HepG2 (cell line): ENCODE measurements around the gene GABRG3. TPM values are rescaled to one million over a fixed set of nuclear protein-coding genes. Genes with fewer than 3 reads are reported as not detected.

ENCODE experiments used
- ATAC-seq: fragments of 200-7000 bp; cut with Tn5 transposase; 3 replicates; pipeline ENCODE4 v1.9.1; 2020; ENCODE audit warnings: mild to moderate bottlenecking, moderate library complexity
- BruUV-seq: library from RNA; stranded (reverse); fragments of 400-500 nt; replicated peaks from 2 replicates; lab custom pipeline; 2021; lab: Mats Ljungman, UMichigan
- CTCF ChIA-PET: fragments of 300-600 bp; formaldehyde crosslinking; extraction: SDS; loops from one replicate; lab custom pipeline; 2021; ENCODE audit warnings: low total read pairs, inconsistent platforms, low intra/inter-chr PET ratio; lab: Yijun Ruan, JAX
- POLR2A ChIA-PET: fragments of 350-600 bp; sonication (Branson Sonifier 250); formaldehyde crosslinking; loops from one replicate; lab custom pipeline; 2020; ENCODE audit warnings: antibody characterized with exemption, inconsistent platforms; lab: Yijun Ruan, JAX
- DNase-seq: peaks from one replicate; pipeline ENCODE4 v3.0.0-alpha.2; 2015; ENCODE audit warnings: low spot score
- FAIRE-seq: peaks from 3 replicates; lab custom pipeline; 2011; peaks lifted over from hg19 to GRCh38; lab: Jason Lieb, UNC
- H2AFZ ChIP-seq: one replicate; pipeline ENCODE4 v1.6.1; 2011; ENCODE audit warnings: low read length, inconsistent platforms
- H3K27ac ChIP-seq: fragments of 300-600 bp; 3 replicates; pipeline ENCODE4 v1.8.0; 2011; ENCODE audit warnings: mixed run types, mild to moderate bottlenecking, mixed read lengths, low read length, inconsistent platforms; ENCODE audit not compliant: insufficient read depth; ENCODE audit errors: extremely low read length
- H3K27me3 ChIP-seq, 2 experiments: fragments of 200-600 bp in 1 of 2; 2 replicates in 1 of 2; 3 replicates in 1 of 2; pipeline versions ENCODE4 v1.6.0 to v1.8.0; 2011; ENCODE audit warnings: low read length in 2 of 2, mild to moderate bottlenecking in 2 of 2, moderate library complexity in 2 of 2, inconsistent platforms in 1 of 2; ENCODE audit not compliant: insufficient read depth in 2 of 2, control insufficient read depth in 1 of 2
- H3K36me3 ChIP-seq, 2 experiments: fragments of 200-600 bp in 1 of 2; replicated peaks in 1 of 2; 2 replicates in 1 of 2; 3 replicates in 1 of 2; pipeline versions ENCODE4 v1.5.1 to v1.8.0; 2011; ENCODE audit warnings: low read length in 2 of 2, inconsistent platforms in 1 of 2; ENCODE audit not compliant: insufficient read depth in 2 of 2, control insufficient read depth in 1 of 2
- H3K4me1 ChIP-seq: 2 replicates; pipeline ENCODE4 v1.5.1; 2012; ENCODE audit warnings: low read length, inconsistent platforms; ENCODE audit not compliant: insufficient read depth
- H3K4me2 ChIP-seq: 2 replicates; pipeline ENCODE4 v1.6.0; 2011; ENCODE audit warnings: low read depth, low read length, inconsistent platforms
- H3K4me3 ChIP-seq, 3 experiments: fragments of 200-600 bp in 1 of 3; sonication (generic), shearing (Covaris generic) in 1 of 3; replicated peaks in 1 of 3; 2 replicates each; pipeline ENCODE4 v1.5.1; 2011 to 2016; ENCODE audit warnings: low read length in 3 of 3, inconsistent platforms in 2 of 3, low read depth in 2 of 3, mild to moderate bottlenecking in 2 of 3, control low read depth in 1 of 3, mixed read lengths in 1 of 3; ENCODE audit not compliant: insufficient read depth in 1 of 3
- H3K79me2 ChIP-seq: one replicate; pipeline ENCODE4 v1.6.1; 2011; ENCODE audit warnings: low read length, inconsistent platforms; ENCODE audit not compliant: insufficient read depth
- H3K9ac ChIP-seq: 2 replicates; pipeline ENCODE4 v1.6.0; 2011; ENCODE audit warnings: mild to moderate bottlenecking, low read depth, low read length, inconsistent platforms; ENCODE audit not compliant: insufficient read depth
- H3K9me3 ChIP-seq: 2 replicates; pipeline ENCODE4 v1.5.1; 2012; ENCODE audit warnings: mild to moderate bottlenecking, low read length
- H4K20me1 ChIP-seq: 2 replicates; pipeline ENCODE4 v1.6.0; 2011; ENCODE audit warnings: inconsistent platforms, mild to moderate bottlenecking, low read length, moderate library complexity; ENCODE audit not compliant: insufficient read depth
- AGO1 ChIP-seq: fragments of 200-400 bp; formaldehyde crosslinking; IDR thresholded peaks from 2 replicates; pipeline ENCODE4 v1.6.1; 2017; ENCODE audit warnings: mild to moderate bottlenecking, low read depth, low read length, moderate library complexity; ENCODE audit not compliant: poor library complexity, severe bottlenecking
- DR1 ChIP-seq: sonication (generic); formaldehyde crosslinking; IDR thresholded peaks from 2 replicates; pipeline ENCODE4 v1.8.0; 2021; ENCODE audit warnings: mild to moderate bottlenecking, missing genetic modification reagents, inconsistent platforms
- KAT8 ChIP-seq: IDR thresholded peaks from 2 replicates; pipeline ENCODE4 v1.6.1; 2016; ENCODE audit warnings: missing genetic modification reagents, missing compliant biosample characterization
- MTERF4 ChIP-seq: sonication (generic); formaldehyde crosslinking; IDR thresholded peaks from 2 replicates; pipeline ENCODE4 v1.8.0; 2023; ENCODE audit warnings: mild to moderate bottlenecking, missing genetic modification reagents
- RXRB ChIP-seq: IDR thresholded peaks from 2 replicates; pipeline ENCODE4 v1.6.1; 2016; ENCODE audit warnings: borderline replicate concordance, missing genetic modification reagents, missing compliant biosample characterization
- ZBTB7A ChIP-seq: sonication (generic); formaldehyde crosslinking; IDR thresholded peaks from 2 replicates; pipeline ENCODE4 v1.8.0; 2022; ENCODE audit warnings: mild to moderate bottlenecking, missing genetic modification reagents
- ZFP36 ChIP-seq: fragments of 150-350 bp; IDR thresholded peaks from 2 replicates; pipeline ENCODE4 v1.6.1; 2018; ENCODE audit warnings: borderline replicate concordance, low read length, low read depth; ENCODE audit not compliant: partially characterized antibody
- ZKSCAN1 ChIP-seq: fragments of 150-350 bp; IDR thresholded peaks from 2 replicates; pipeline ENCODE4 v1.6.1; 2014; ENCODE audit warnings: low read length
- ZNF20 ChIP-seq: sonication (generic); formaldehyde crosslinking; IDR thresholded peaks from 2 replicates; pipeline ENCODE4 v1.4.0; 2020; ENCODE audit warnings: mild to moderate bottlenecking, moderate library complexity, missing genetic modification reagents
- ZNF446 ChIP-seq: sonication (generic); formaldehyde crosslinking; IDR thresholded peaks from 2 replicates; pipeline ENCODE4 v1.5.0; 2020; ENCODE audit warnings: mild to moderate bottlenecking, missing genetic modification reagents
- ZNF550 ChIP-seq: sonication (generic); formaldehyde crosslinking; IDR thresholded peaks from 2 replicates; pipeline ENCODE4 v1.4.0; 2020; ENCODE audit warnings: mild to moderate bottlenecking, missing genetic modification reagents, borderline replicate concordance
- ZNF839 ChIP-seq: sonication (generic); formaldehyde crosslinking; IDR thresholded peaks from 2 replicates; pipeline ENCODE4 v1.4.0; 2020; ENCODE audit warnings: missing genetic modification reagents, mild to moderate bottlenecking, borderline replicate concordance
- WGBS: methylation state at CpG from one replicate; pipeline ENCODE4 v1.1.6; 2017; ENCODE audit warnings: low lambda C conversion rate; 5-methylcytosine and 5-hydroxymethylcytosine counted together
- in situ Hi-C: cut with HindIII; loops from 2 replicates; pipeline ENCODE4 v1.10.0; 2017; ENCODE audit warnings: low pct_unique_long_range_greater_than_20kb; ENCODE audit not compliant: extremely low pct_ligation_motif_present
- intact Hi-C: fragments of 100-400 bp; cut with micrococcal nuclease; formaldehyde crosslinking; loops from one replicate; pipeline ENCODE4 v1.10.0; 2022; ENCODE audit not compliant: unreplicated experiment
- polyA plus RNA-seq, 8 experiments: library from polyadenylated mRNA; depleted of rRNA in 3 of 8; stranded (reverse) in 7 of 8; unstranded in 1 of 8; fragments of >200 nt; fragmentation: Illumina TruSeq in 4 of 8; extraction: Trizol in 4 of 8; gene quantifications; 2 replicates each; pipeline versions ENCODE4 v1.2.1 to v1.2.3, GENCODE V29; 2011 to 2016; ENCODE audit warnings: low read depth in 4 of 8, missing spikeins in 1 of 8, mixed read lengths in 1 of 8; ENCODE audit not compliant: insufficient read depth in 1 of 8
- total RNA-seq, 5 experiments: library from RNA; depleted of rRNA; stranded (reverse); fragments of >200 nt; fragmentation: Illumina TruSeq; extraction: Trizol; gene quantifications; 2 replicates each; pipeline ENCODE4 v1.2.3, GENCODE V29; 2016; ENCODE audit warnings: low read depth in 1 of 5
- TF ChIP-seq, protein P1 (sequence below): sonication (generic); formaldehyde crosslinking; conservative IDR thresholded peaks from 2 replicates; pipeline ENCODE4 v1.8.0; 2022; ENCODE audit warnings: low read depth, missing genetic modification reagents
- TF ChIP-seq, protein P2 (sequence below): sonication (generic); formaldehyde crosslinking; IDR thresholded peaks from 2 replicates; pipeline ENCODE4 v1.5.1; 2020; ENCODE audit warnings: mild to moderate bottlenecking, missing genetic modification reagents, borderline replicate concordance

Gene GABRG3
- total and polyA plus RNA-seq, 2 of the 13 experiments (the other 11 are each of a cell fraction or from before 2014, with no cell fraction given) = not detected

DNA sequence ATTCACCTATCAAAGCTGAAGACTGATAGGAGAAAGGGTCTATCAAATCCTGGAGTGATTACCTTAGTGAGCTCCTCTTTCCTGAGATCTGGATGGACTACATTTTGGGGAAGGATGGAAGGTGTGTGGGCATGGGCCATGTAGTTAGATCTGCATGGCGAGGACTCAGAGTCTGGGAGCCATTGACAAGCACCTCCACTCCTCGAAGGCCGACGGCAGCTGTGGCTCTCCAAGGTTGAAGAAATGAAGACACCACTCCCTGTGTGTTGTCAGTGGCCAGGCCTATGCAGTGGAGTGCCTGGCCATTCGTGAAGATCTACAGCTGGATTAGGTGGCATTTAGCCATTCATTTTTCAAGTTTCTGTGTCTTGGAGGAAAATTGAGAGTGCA lies 509.2 kb downstream of the GABRG3 start:
- Histone ChIP-seq H3K27ac (no peak overlapping the region), H3K9ac (no peak overlapping the region), H3K4me2 (no peak overlapping the region), H3K79me2 (no peaks in the 10 kb centered on the region), H3K27me3 (no peaks in the 10 kb centered on the region), H3K4me3 (no peak overlapping the region), H3K36me3 (no peaks in the 10 kb centered on the region), H3K4me1 (no peaks in the 10 kb centered on the region), H2AFZ (no peak overlapping the region), H3K9me3 (peaks cover 83% of the 10 kb centered on the region), H4K20me1 (no peaks in the 10 kb centered on the region)
- intact Hi-C loops = no loop called here
- no TSS peak for BruUV-seq
- POLR2A ChIA-PET = no interaction called here
- in situ Hi-C loops = no loop called here
- 36% methylated on average over 5 of the region's 5 CpGs for WGBS
- FAIRE-seq (no peak), ATAC-seq (no peak), DNase-seq (no peak)
- CTCF ChIA-PET = no interaction called here
- TF ChIP-seq ZNF550 (CRISPR knock-in tag) = no peak
- TF ChIP-seq, protein P1, sequence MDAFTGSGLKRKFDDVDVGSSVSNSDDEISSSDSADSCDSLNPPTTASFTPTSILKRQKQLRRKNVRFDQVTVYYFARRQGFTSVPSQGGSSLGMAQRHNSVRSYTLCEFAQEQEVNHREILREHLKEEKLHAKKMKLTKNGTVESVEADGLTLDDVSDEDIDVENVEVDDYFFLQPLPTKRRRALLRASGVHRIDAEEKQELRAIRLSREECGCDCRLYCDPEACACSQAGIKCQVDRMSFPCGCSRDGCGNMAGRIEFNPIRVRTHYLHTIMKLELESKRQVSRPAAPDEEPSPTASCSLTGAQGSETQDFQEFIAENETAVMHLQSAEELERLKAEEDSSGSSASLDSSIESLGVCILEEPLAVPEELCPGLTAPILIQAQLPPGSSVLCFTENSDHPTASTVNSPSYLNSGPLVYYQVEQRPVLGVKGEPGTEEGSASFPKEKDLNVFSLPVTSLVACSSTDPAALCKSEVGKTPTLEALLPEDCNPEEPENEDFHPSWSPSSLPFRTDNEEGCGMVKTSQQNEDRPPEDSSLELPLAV (CRISPR knock-in tag) = no peak
- no peak for TF ChIP-seq ZNF20
- TF ChIP-seq ZKSCAN1 = no peak
- no peak for TF ChIP-seq DR1 (CRISPR knock-in tag)
- TF ChIP-seq ZNF839 = no peak
- no peak for TF ChIP-seq KAT8
- TF ChIP-seq, protein P2, sequence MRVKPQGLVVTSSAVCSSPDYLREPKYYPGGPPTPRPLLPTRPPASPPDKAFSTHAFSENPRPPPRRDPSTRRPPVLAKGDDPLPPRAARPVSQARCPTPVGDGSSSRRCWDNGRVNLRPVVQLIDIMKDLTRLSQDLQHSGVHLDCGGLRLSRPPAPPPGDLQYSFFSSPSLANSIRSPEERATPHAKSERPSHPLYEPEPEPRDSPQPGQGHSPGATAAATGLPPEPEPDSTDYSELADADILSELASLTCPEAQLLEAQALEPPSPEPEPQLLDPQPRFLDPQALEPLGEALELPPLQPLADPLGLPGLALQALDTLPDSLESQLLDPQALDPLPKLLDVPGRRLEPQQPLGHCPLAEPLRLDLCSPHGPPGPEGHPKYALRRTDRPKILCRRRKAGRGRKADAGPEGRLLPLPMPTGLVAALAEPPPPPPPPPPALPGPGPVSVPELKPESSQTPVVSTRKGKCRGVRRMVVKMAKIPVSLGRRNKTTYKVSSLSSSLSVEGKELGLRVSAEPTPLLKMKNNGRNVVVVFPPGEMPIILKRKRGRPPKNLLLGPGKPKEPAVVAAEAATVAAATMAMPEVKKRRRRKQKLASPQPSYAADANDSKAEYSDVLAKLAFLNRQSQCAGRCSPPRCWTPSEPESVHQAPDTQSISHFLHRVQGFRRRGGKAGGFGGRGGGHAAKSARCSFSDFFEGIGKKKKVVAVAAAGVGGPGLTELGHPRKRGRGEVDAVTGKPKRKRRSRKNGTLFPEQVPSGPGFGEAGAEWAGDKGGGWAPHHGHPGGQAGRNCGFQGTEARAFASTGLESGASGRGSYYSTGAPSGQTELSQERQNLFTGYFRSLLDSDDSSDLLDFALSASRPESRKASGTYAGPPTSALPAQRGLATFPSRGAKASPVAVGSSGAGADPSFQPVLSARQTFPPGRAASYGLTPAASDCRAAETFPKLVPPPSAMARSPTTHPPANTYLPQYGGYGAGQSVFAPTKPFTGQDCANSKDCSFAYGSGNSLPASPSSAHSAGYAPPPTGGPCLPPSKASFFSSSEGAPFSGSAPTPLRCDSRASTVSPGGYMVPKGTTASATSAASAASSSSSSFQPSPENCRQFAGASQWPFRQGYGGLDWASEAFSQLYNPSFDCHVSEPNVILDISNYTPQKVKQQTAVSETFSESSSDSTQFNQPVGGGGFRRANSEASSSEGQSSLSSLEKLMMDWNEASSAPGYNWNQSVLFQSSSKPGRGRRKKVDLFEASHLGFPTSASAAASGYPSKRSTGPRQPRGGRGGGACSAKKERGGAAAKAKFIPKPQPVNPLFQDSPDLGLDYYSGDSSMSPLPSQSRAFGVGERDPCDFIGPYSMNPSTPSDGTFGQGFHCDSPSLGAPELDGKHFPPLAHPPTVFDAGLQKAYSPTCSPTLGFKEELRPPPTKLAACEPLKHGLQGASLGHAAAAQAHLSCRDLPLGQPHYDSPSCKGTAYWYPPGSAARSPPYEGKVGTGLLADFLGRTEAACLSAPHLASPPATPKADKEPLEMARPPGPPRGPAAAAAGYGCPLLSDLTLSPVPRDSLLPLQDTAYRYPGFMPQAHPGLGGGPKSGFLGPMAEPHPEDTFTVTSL = no peak
- no peak for TF ChIP-seq ZNF446 (CRISPR knock-in tag)
- no peak for TF ChIP-seq RXRB (CRISPR knock-in tag)
- TF ChIP-seq ZBTB7A = no peak
- TF ChIP-seq ZFP36 = no peak
- no peak for TF ChIP-seq MTERF4 (CRISPR knock-in tag)
- TF ChIP-seq AGO1 = no peak
